ENCODE results near the gene MYF5. TPM values are rescaled to one million over a fixed set of nuclear protein-coding genes. Genes with fewer than 3 reads are reported as not detected.

MYF5 gene
- total RNA-seq, 2 donors from 2014 or later, result not detected

GRCh38 chr12:80715713-80716249 is 931 bp upstream of the MYF5 start:
- DNase-seq, result no peak
- Histone ChIP-seq H3K4me1 (no peaks in the 10 kb centered on the region), H3K27me3 (no peaks in the 10 kb centered on the region), H3K27ac (no peak overlapping the region), H3K9me3 (no peaks in the 10 kb centered on the region), H3K9ac (ENCODE audit: low read depth in 2 of 2, low read length in 2 of 2) (no peak overlapping the region), H3K36me3 (no peaks in the 10 kb centered on the region), H3K4me3 (no peak overlapping the region)
- intact Hi-C loops (cut with DNase I), result no loop called here
- no peak for TF ChIP-seq CTCF (IDR thresholded peaks at IDR 0.05)

GRCh38 chr12:80717856-80718255 is 1.1 kb downstream of the MYF5 start:
- intact Hi-C loops (cut with DNase I), result no loop called here
- Histone ChIP-seq H3K4me1 (no peaks in the 10 kb centered on the region), H3K4me3 (no peak overlapping the region), H3K36me3 (no peaks in the 10 kb centered on the region), H3K27ac (no peak overlapping the region), H3K9me3 (no peaks in the 10 kb centered on the region), H3K27me3 (no peaks in the 10 kb centered on the region), H3K9ac (ENCODE audit: low read depth in 2 of 2, low read length in 2 of 2) (no peak overlapping the region)
- DNase-seq, result no peak
- no peak for TF ChIP-seq CTCF (IDR thresholded peaks at IDR 0.05)

GRCh38 chr12:80720516-80720915 is 3.8 kb downstream of the MYF5 start:
- TF ChIP-seq CTCF (IDR thresholded peaks at IDR 0.05), result no peak
- Histone ChIP-seq H3K27ac (no peak overlapping the region), H3K9ac (ENCODE audit: low read depth in 2 of 2, low read length in 2 of 2) (no peak overlapping the region), H3K9me3 (no peaks in the 10 kb centered on the region), H3K4me3 (no peak overlapping the region), H3K36me3 (no peaks in the 10 kb centered on the region), H3K4me1 (no peaks in the 10 kb centered on the region), H3K27me3 (no peaks in the 10 kb centered on the region)
- intact Hi-C loops (cut with DNase I), result no loop called here
- DNase-seq, result no peak

- TF ChIP-seq CTCF (IDR thresholded peaks at IDR 0.05), result no peak
- H3K4me1 ChIP-seq, result no peaks in the 10 kb centered on the region
- no peak overlapping the region for H3K9ac ChIP-seq (ENCODE audit: low read depth in 2 of 2, low read length in 2 of 2)
- no peak for DNase-seq
- H3K9me3 ChIP-seq, result no peaks in the 10 kb centered on the region
- no peaks in the 10 kb centered on the region for H3K36me3 ChIP-seq
- no peak overlapping the region for H3K27ac ChIP-seq
- H3K27me3 ChIP-seq, result no peaks in the 10 kb centered on the region
- intact Hi-C loops (cut with DNase I), result no loop called here
- no peak overlapping the region for H3K4me3 ChIP-seq
Measured at GRCh38 chr12:80721326-80721725, 4.6 kb downstream of the MYF5 start.

GRCh38 chr12:80745851-80746505 is 29.3 kb downstream of the MYF5 start:
- no peak for DNase-seq
- H3K36me3 ChIP-seq, result no peaks in the 10 kb centered on the region
- intact Hi-C loops (cut with DNase I), result no loop called here

More at GRCh38 chr12:80745851-80746505, 29.3 kb downstream of the MYF5 start:
- Histone ChIP-seq H3K27ac (no peak overlapping the region), H3K27me3 (no peaks in the 10 kb centered on the region), H3K9ac (ENCODE audit: low read depth in 2 of 2, low read length in 2 of 2) (no peak overlapping the region), H3K4me3 (no peak overlapping the region), H3K4me1 (no peaks in the 10 kb centered on the region), H3K9me3 (no peaks in the 10 kb centered on the region)
- no peak for TF ChIP-seq CTCF (IDR thresholded peaks at IDR 0.05)
